ENCODE measurements around the gene DCN. TPM values are rescaled to one million over a fixed set of nuclear protein-coding genes. Genes with fewer than 3 reads are reported as not detected.

The DCN gene
- total RNA-seq, 2 donors from 2014 or later: not detected

GRCh38 chr12:91139286-91139685 lies 43.3 kb downstream of the DCN start:
- no peak for ATAC-seq (replicated peaks)
- Mint-ChIP-seq H3K36me3 (ENCODE audit: low read depth) (no peaks in the 10 kb centered on the region), H3K27me3 (peaks cover 13% of the 10 kb centered on the region), H3K4me3 (no peak overlapping the region), H3K4me1 (no peaks in the 10 kb centered on the region), H3K27ac (no peak overlapping the region), H3K9me3 (no peaks in the 10 kb centered on the region)

- ATAC-seq (replicated peaks): no peak
- H3K27me3 Mint-ChIP-seq: peaks cover 13% of the 10 kb centered on the region
- H3K36me3 Mint-ChIP-seq (ENCODE audit: low read depth): no peaks in the 10 kb centered on the region
These were observed 44.2 kb downstream of the DCN start for GRCh38 chr12:91138337-91138920.

GRCh38 chr12:91133871-91134270 lies 48.7 kb downstream of the DCN start:
- Mint-ChIP-seq H3K36me3 (ENCODE audit: low read depth) (no peaks in the 10 kb centered on the region), H3K4me3 (no peak overlapping the region), H3K4me1 (no peaks in the 10 kb centered on the region), H3K27ac (no peak overlapping the region), H3K27me3 (peaks cover 6% of the 10 kb centered on the region), H3K9me3 (no peaks in the 10 kb centered on the region)
- no peak for ATAC-seq (replicated peaks)

More at GRCh38 chr12:91138337-91138920, 44.2 kb downstream of the DCN start:
- Mint-ChIP-seq H3K4me1 (no peaks in the 10 kb centered on the region), H3K27ac (no peak overlapping the region), H3K4me3 (no peak overlapping the region), H3K9me3 (no peaks in the 10 kb centered on the region)

GRCh38 chr12:91129662-91130362 lies 52.8 kb downstream of the DCN start:
- Mint-ChIP-seq H3K27ac (no peak overlapping the region), H3K4me3 (no peak overlapping the region), H3K27me3 (peaks cover 4% of the 10 kb centered on the region), H3K4me1 (no peaks in the 10 kb centered on the region), H3K36me3 (ENCODE audit: low read depth) (no peaks in the 10 kb centered on the region), H3K9me3 (no peaks in the 10 kb centered on the region)
- ATAC-seq (replicated peaks): no peak

- ATAC-seq (replicated peaks): no peak
- H3K4me3 Mint-ChIP-seq: no peak overlapping the region
- H3K9me3 Mint-ChIP-seq: no peaks in the 10 kb centered on the region
- H3K27me3 Mint-ChIP-seq: peaks cover 4% of the 10 kb centered on the region
- no peaks in the 10 kb centered on the region for H3K4me1 Mint-ChIP-seq
- no peaks in the 10 kb centered on the region for H3K36me3 Mint-ChIP-seq (ENCODE audit: low read depth)
- no peak overlapping the region for H3K27ac Mint-ChIP-seq
These were observed 54.9 kb downstream of the DCN start for GRCh38 chr12:91127751-91128150.

- no peak for ATAC-seq (replicated peaks)
- Mint-ChIP-seq H3K27ac (no peak overlapping the region), H3K9me3 (no peaks in the 10 kb centered on the region), H3K4me3 (no peak overlapping the region), H3K36me3 (ENCODE audit: low read depth) (no peaks in the 10 kb centered on the region), H3K27me3 (peaks cover 4% of the 10 kb centered on the region), H3K4me1 (no peaks in the 10 kb centered on the region)
These were observed 55.3 kb downstream of the DCN start for GRCh38 chr12:91127306-91127705.

- Mint-ChIP-seq H3K27me3 (peaks cover 4% of the 10 kb centered on the region), H3K4me1 (no peaks in the 10 kb centered on the region), H3K9me3 (no peaks in the 10 kb centered on the region), H3K36me3 (ENCODE audit: low read depth) (no peaks in the 10 kb centered on the region), H3K27ac (no peak overlapping the region), H3K4me3 (no peak overlapping the region)
- ATAC-seq (replicated peaks): no peak
These were observed 56.1 kb downstream of the DCN start for GRCh38 chr12:91126516-91126915.

GRCh38 chr12:91123236-91123916 lies 59.2 kb downstream of the DCN start:
- Mint-ChIP-seq H3K27me3 (peaks cover 9% of the 10 kb centered on the region), H3K27ac (no peak overlapping the region), H3K9me3 (no peaks in the 10 kb centered on the region), H3K4me3 (no peak overlapping the region), H3K4me1 (no peaks in the 10 kb centered on the region), H3K36me3 (ENCODE audit: low read depth) (no peaks in the 10 kb centered on the region)
- no peak for ATAC-seq (replicated peaks)

GRCh38 chr12:91120781-91121180 lies 61.8 kb downstream of the DCN start:
- ATAC-seq (replicated peaks): no peak
- Mint-ChIP-seq H3K27ac (no peak overlapping the region), H3K27me3 (peaks cover 5% of the 10 kb centered on the region), H3K4me1 (no peaks in the 10 kb centered on the region), H3K9me3 (no peaks in the 10 kb centered on the region), H3K4me3 (no peak overlapping the region), H3K36me3 (ENCODE audit: low read depth) (no peaks in the 10 kb centered on the region)

- Mint-ChIP-seq H3K36me3 (ENCODE audit: low read depth) (no peaks in the 10 kb centered on the region), H3K9me3 (no peaks in the 10 kb centered on the region), H3K27ac (no peak overlapping the region)
These were observed 63.5 kb downstream of the DCN start for GRCh38 chr12:91119089-91119488.

GRCh38 chr12:91113621-91114020 lies 69.0 kb downstream of the DCN start:
- no peak for ATAC-seq (replicated peaks)
- H3K4me3 Mint-ChIP-seq: no peak overlapping the region
- no peak overlapping the region for H3K27ac Mint-ChIP-seq
- H3K36me3 Mint-ChIP-seq (ENCODE audit: low read depth): no peaks in the 10 kb centered on the region
- H3K27me3 Mint-ChIP-seq: peaks cover 4% of the 10 kb centered on the region
- no peaks in the 10 kb centered on the region for H3K9me3 Mint-ChIP-seq
- H3K4me1 Mint-ChIP-seq: no peaks in the 10 kb centered on the region

More at GRCh38 chr12:91119089-91119488, 63.5 kb downstream of the DCN start:
- ATAC-seq (replicated peaks): no peak
- Mint-ChIP-seq H3K27me3 (peaks cover 5% of the 10 kb centered on the region), H3K4me3 (no peak overlapping the region), H3K4me1 (no peaks in the 10 kb centered on the region)

GRCh38 chr12:91111366-91112325 lies 71.0 kb downstream of the DCN start, which contains the start of gene LUM:
TSS of gene LUM (minus strand) at chr12:91111494. CDS start at chr12:91108979, 2,515 bp downstream.
- H3K27me3 Mint-ChIP-seq: peaks cover 4% of the 10 kb centered on the region
- no peak within 1 kb of the TSS for H3K4me3 Mint-ChIP-seq
- no peak within 1 kb of the TSS for H3K27ac Mint-ChIP-seq
- no peaks in the 10 kb centered on the region for H3K4me1 Mint-ChIP-seq
- no peaks in the 10 kb centered on the region for H3K36me3 Mint-ChIP-seq (ENCODE audit: low read depth)
- no peaks in the 10 kb centered on the region for H3K9me3 Mint-ChIP-seq
- no peak for ATAC-seq (replicated peaks)

GRCh38 chr12:91110311-91110924 lies 72.2 kb downstream of the DCN start:
- Mint-ChIP-seq H3K27me3 (peaks cover 4% of the 10 kb centered on the region), H3K27ac (no peak overlapping the region), H3K36me3 (ENCODE audit: low read depth) (no peaks in the 10 kb centered on the region), H3K9me3 (no peaks in the 10 kb centered on the region), H3K4me3 (no peak overlapping the region), H3K4me1 (no peaks in the 10 kb centered on the region)
- ATAC-seq (replicated peaks): no peak
